Measurements from ENCODE around the gene EPHX1.
"Not testable (repeated sequence)": the region's sequence is repeated elsewhere in the genome, so short reads cannot be mapped to it uniquely, and the experiment has no call there.

EPHX1 gene

GRCh38 chr1:225816643-225817538 is 7.0 kb downstream of the EPHX1 start:
- DNase-seq (ENCODE audit: low read depth): no peak

- DNase-seq (ENCODE audit: low read depth): peak; percentile 36
These were observed 7.7 kb downstream of the EPHX1 start for GRCh38 chr1:225817611-225818061.

- DNase-seq (ENCODE audit: low read depth): no peak
These were observed 8.3 kb downstream of the EPHX1 start for GRCh38 chr1:225818229-225818628.

- DNase-seq (ENCODE audit: low read depth): no peak
These were observed 9.6 kb downstream of the EPHX1 start for GRCh38 chr1:225819346-225820192.

- no peak for DNase-seq (ENCODE audit: low read depth)
These were observed 10.7 kb downstream of the EPHX1 start for GRCh38 chr1:225820522-225821120.

- no peak for DNase-seq (ENCODE audit: low read depth)
These were observed 12.9 kb downstream of the EPHX1 start for GRCh38 chr1:225822655-225823403.

- DNase-seq (ENCODE audit: low read depth): no peak
These were observed 13.9 kb downstream of the EPHX1 start for GRCh38 chr1:225823811-225824261.

GRCh38 chr1:225824533-225824941 is 14.6 kb downstream of the EPHX1 start:
- no peak for DNase-seq (ENCODE audit: low read depth)

GRCh38 chr1:225825078-225825477 is 15.2 kb downstream of the EPHX1 start:
- DNase-seq (ENCODE audit: low read depth): no peak

GRCh38 chr1:225825607-225826007 is 15.7 kb downstream of the EPHX1 start:
- DNase-seq (ENCODE audit: low read depth): no peak

- DNase-seq (ENCODE audit: low read depth): no peak
These were observed 17.2 kb downstream of the EPHX1 start for GRCh38 chr1:225827076-225827475.

GRCh38 chr1:225828706-225829345 is 18.9 kb downstream of the EPHX1 start:
- no peak for DNase-seq (ENCODE audit: low read depth)

- DNase-seq (ENCODE audit: low read depth): no peak
These were observed 20.9 kb downstream of the EPHX1 start for GRCh38 chr1:225830841-225831240.

GRCh38 chr1:225834417-225835329 is 24.7 kb downstream of the EPHX1 start:
- DNase-seq (ENCODE audit: low read depth): no peak

- DNase-seq (ENCODE audit: low read depth): no peak
These were observed 25.9 kb downstream of the EPHX1 start for GRCh38 chr1:225835856-225836255.

GRCh38 chr1:225836296-225836695 is 26.4 kb downstream of the EPHX1 start:
- not testable (repeated sequence) for DNase-seq (ENCODE audit: low read depth)

GRCh38 chr1:225838793-225839192 is 28.9 kb downstream of the EPHX1 start:
- DNase-seq (ENCODE audit: low read depth): no peak

GRCh38 chr1:225840223-225840610 is 30.3 kb downstream of the EPHX1 start:
- DNase-seq (ENCODE audit: low read depth): no peak

GRCh38 chr1:225840713-225841112 is 30.8 kb downstream of the EPHX1 start:
- DNase-seq (ENCODE audit: low read depth): no peak

GRCh38 chr1:225842074-225842473 is 32.1 kb downstream of the EPHX1 start:
- no peak for DNase-seq (ENCODE audit: low read depth)

Measured in non-pigmented ciliary epithelial cell (primary cell).